Heart right ventricle (tissue), 16 donors: ENCODE results near the gene AKAP5. TPM values are rescaled to one million over a fixed set of nuclear protein-coding genes. Genes with fewer than 3 reads are reported as not detected.

Experiments used
- ATAC-seq, 8 donors: fragments of 200-7000 bp; cut with Tn5 transposase; one replicate each; pipeline ENCODE4 v1.9.1; 2020; ENCODE audit warnings: mild to moderate bottlenecking in 8 of 8, moderate library complexity in 8 of 8, moderate number of reproducible peaks in 1 of 8
- DNase-seq, 2 donors: peaks; one replicate each; pipeline ENCODE4 v3.0.0-alpha.2; 2020
- H3K27ac ChIP-seq, 10 donors: fragments of 200-600 bp; sonication (generic) in 2 of 10; one replicate each; pipeline versions ENCODE4 v1.5.0 to v1.8.0; 2020 to 2022; ENCODE audit warnings: mild to moderate bottlenecking in 3 of 10
- H3K27me3 ChIP-seq, 7 donors: fragments of 200-600 bp; one replicate each; pipeline ENCODE4 v1.8.0; 2021 to 2022; ENCODE audit warnings: mild to moderate bottlenecking in 2 of 7
- H3K36me3 ChIP-seq, 9 donors: fragments of 200-600 bp; sonication (generic) in 1 of 9; one replicate each; pipeline versions ENCODE4 v1.5.0 to v1.8.0; 2020 to 2022; ENCODE audit warnings: mild to moderate bottlenecking in 2 of 9
- H3K4me1 ChIP-seq, 9 donors: fragments of 200-600 bp; sonication (generic) in 1 of 9; one replicate each; pipeline versions ENCODE4 v1.5.0 to v1.8.0; 2020 to 2022; ENCODE audit warnings: mild to moderate bottlenecking in 4 of 9
- H3K4me3 ChIP-seq, 10 donors: fragments of 200-600 bp; sonication (generic) in 2 of 10; one replicate each; pipeline versions ENCODE4 v1.5.0 to v1.8.0; 2020 to 2022; ENCODE audit warnings: mild to moderate bottlenecking in 7 of 10, moderate library complexity in 2 of 10
- H3K9me3 ChIP-seq, 11 donors: fragments of 200-600 bp in 10 of 11; sonication (generic) in 2 of 11; one replicate each; pipeline versions ENCODE4 v1.5.0 to v1.8.0; 2013 to 2022; ENCODE audit warnings: mild to moderate bottlenecking in 2 of 11, control low read depth in 1 of 11, moderate library complexity in 1 of 11
- WGBS, 2 donors: extraction: QIAGEN DNeasy Blood & Tissue Kit; methylation state at CpG; one replicate each; pipeline ENCODE4 v1.1.7; 2013; ENCODE audit warnings: inconsistent platforms in 1 of 2; 5-methylcytosine and 5-hydroxymethylcytosine counted together
- intact Hi-C, 10 donors: fragments of 100-400 bp; cut with DNase I; formaldehyde crosslinking; loops; one replicate each; pipeline versions ENCODE4 v1.11.1 to v1.14.2; 2022
- polyA plus RNA-seq, 2 donors: library from polyadenylated mRNA; stranded (reverse); fragments of 200-250 nt; gene quantifications; one replicate each; pipeline ENCODE4 v1.2.3, GENCODE V29; 2013
- total RNA-seq, 10 donors: library from RNA; stranded (reverse); fragmentation: NEBNext Ultra II Directional in 3 of 10; extraction: Animal tissue kit (Norgen Biotek cat#: 25700) in 3 of 10; gene quantifications; one replicate each; pipeline versions ENCODE4 v1.2.1 to v1.2.4, GENCODE V29; 2021 to 2023
- TF ChIP-seq, protein P1 (sequence below), 9 donors: fragments of 200-600 bp; sonication (generic) in 2 of 9; IDR thresholded peaks; one replicate each; pipeline versions ENCODE4 v1.5.0 to v1.8.0; 2021 to 2022; ENCODE audit warnings: antibody characterized with exemption in 9 of 9, mild to moderate bottlenecking in 5 of 9, moderate library complexity in 1 of 9
- donor health status: Arrhythmogenic right ventricular cardiomyopathy.
- donor health status: ischemic (EF 13 %, LVEDD 7.1; RV severe dilation, severe dysfunction).
- donor health status: healthy with polysubstance abuse.
- donor health status: DM: no; HTN: yes; CAD: no.
- donor health status: DM: no; HTN: no; CAD: no.
- donor health status: ischemic (EF 25% LVEDD 6.9; RV normal size, moderate dysfunction).
- donor health status: ischemic (EF 25% LVEDD 5.7; RV mildly dilated, moderate dysfunction).
- donor health status: healthy.
- donor health status: DM: yes; HTN: yes; CAD: no.
- donor health status: Ischemic cardiomyopathy.
- donor health status: ischemic (EF 35%, LVEDD 5.7; RV mildly dilated, moderate dysfunction).
- donor health status: nonischemic (EF 11% LVEDD 7.7; RV severe dilation, severe dysfunction).
- donor health status: DM: yes; HTN: yes; CAD: no.
- donor health status: PGD.
- donor health status: ischemic (EF 29% LVEDD 5.4; RV normal size, mild dysfunction).
- donor health status: nonischemic (EF 23%, LVEDD 6.1; RV moderate dilation, normal function).

Gene AKAP5
- total and polyA plus RNA-seq, 12 donors = 0.07 to 0.51 (median 0.17) TPM

DNA sequence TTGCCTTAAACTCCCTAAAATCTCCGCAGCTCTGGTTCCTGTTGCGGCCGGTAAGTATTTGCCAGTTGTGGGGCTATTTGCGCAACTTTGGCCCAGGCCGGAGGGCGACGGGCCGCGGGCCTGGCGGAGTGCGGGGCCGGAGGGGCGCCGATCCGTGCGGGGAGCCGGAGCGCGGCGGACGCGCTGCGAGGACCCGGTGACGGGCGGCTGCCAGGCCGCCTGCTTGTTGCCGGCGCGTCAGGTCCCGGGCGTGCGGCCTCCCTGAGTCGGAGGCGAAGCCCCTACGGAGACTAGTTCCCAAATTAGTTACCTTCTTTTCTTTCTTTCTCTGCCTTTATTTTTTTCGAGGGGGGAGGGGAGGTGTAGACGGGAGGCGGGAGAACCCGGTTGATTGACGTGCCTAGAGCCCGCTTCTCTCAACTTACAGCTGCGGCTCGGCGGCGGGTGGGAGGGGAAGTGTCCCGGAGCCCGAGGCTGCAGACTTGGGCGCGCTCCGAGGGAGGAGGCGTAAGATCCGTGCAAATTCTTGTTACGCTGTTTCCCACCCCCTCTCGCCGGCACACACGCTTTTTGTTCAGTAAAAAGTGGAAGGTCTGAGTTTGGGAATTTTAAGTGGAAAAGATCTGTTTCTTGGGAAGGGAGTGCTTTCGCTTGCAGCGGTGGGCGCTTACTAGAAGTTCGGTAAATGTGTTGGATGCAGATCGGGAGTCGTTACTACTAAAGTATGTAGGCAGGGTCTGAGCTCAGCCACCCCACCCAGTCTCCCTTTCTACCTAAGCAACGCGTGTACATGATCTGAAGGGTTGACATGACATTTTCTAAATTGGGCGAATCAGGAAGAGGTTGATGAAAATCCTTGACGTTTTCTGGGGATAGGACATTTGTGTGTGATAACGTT lies 39.8 kb downstream of the AKAP5 start:
- Histone ChIP-seq H3K4me1 (peaks cover 10 to 72% (median 69%) of the 10 kb centered on the region in 9 donors), H3K36me3 (no peaks in the 10 kb centered on the region), H3K27me3 (no peaks in the 10 kb centered on the region), H3K4me3 (peak overlapping the region; percentile 66 to 97 (median 79)), H3K27ac (peak overlapping the region; percentile 97 to 100 (median 99)), H3K9me3 (no peaks in the 10 kb centered on the region)
- TF ChIP-seq, protein P1, sequence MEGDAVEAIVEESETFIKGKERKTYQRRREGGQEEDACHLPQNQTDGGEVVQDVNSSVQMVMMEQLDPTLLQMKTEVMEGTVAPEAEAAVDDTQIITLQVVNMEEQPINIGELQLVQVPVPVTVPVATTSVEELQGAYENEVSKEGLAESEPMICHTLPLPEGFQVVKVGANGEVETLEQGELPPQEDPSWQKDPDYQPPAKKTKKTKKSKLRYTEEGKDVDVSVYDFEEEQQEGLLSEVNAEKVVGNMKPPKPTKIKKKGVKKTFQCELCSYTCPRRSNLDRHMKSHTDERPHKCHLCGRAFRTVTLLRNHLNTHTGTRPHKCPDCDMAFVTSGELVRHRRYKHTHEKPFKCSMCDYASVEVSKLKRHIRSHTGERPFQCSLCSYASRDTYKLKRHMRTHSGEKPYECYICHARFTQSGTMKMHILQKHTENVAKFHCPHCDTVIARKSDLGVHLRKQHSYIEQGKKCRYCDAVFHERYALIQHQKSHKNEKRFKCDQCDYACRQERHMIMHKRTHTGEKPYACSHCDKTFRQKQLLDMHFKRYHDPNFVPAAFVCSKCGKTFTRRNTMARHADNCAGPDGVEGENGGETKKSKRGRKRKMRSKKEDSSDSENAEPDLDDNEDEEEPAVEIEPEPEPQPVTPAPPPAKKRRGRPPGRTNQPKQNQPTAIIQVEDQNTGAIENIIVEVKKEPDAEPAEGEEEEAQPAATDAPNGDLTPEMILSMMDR (IDR thresholded peaks at IDR 0.05) = no peak
- ATAC-seq (peak; percentile 45 to 76 (median 68)), DNase-seq (peak; percentile 89 to 93)
- intact Hi-C loops = loop anchor here in 1 of 10 donors (10.0 kb wide), 1 partner anchor 160 kb away; no protein-coding TSS in a partner anchor
- WGBS, 2 donors = 0 to 1% methylated on average over 65 to 68 of the region's 68 CpGs

DNA sequence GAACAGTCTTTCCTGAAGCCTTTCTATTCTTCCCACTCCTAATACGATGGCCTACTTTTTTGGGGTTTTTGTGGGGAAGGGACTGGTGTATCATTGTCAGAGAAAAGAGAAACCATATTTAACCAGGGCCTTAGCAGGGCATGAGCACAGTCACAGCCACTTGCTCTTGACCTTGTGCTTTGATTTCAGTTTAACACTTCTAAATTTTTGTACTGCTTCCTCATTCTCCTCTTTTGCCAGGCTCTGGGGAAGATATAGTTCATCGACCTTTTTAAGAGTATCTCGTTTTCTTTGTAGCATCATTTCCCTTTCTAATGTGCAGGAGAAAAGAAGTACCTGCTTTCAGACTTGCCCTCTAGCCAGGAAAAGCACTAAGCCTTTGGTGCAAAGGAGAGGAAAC lies 41.4 kb downstream of the AKAP5 start:
- WGBS, 2 donors = 26 to 36% methylated on average over 3 of the region's 3 CpGs
- peak overlapping the region in 8 of 10 donors; percentile 66 to 97 (median 79) for H3K4me3 ChIP-seq
- TF ChIP-seq, protein P1 (IDR thresholded peaks at IDR 0.05) = no peak
- H3K27ac ChIP-seq = peak overlapping the region in 8 of 10 donors; percentile 23 to 100 (median 99)
- ATAC-seq = no peak
- intact Hi-C loops = loop anchor here in 1 of 10 donors (10.0 kb wide), 1 partner anchor 162 kb away; no protein-coding TSS in a partner anchor
- no peak for DNase-seq
- H3K36me3 ChIP-seq = no peaks in the 10 kb centered on the region
- no peaks in the 10 kb centered on the region for H3K27me3 ChIP-seq
- no peaks in the 10 kb centered on the region for H3K9me3 ChIP-seq
- H3K4me1 ChIP-seq = peaks cover 8 to 72% (median 69%) of the 10 kb centered on the region in 9 donors

DNA sequence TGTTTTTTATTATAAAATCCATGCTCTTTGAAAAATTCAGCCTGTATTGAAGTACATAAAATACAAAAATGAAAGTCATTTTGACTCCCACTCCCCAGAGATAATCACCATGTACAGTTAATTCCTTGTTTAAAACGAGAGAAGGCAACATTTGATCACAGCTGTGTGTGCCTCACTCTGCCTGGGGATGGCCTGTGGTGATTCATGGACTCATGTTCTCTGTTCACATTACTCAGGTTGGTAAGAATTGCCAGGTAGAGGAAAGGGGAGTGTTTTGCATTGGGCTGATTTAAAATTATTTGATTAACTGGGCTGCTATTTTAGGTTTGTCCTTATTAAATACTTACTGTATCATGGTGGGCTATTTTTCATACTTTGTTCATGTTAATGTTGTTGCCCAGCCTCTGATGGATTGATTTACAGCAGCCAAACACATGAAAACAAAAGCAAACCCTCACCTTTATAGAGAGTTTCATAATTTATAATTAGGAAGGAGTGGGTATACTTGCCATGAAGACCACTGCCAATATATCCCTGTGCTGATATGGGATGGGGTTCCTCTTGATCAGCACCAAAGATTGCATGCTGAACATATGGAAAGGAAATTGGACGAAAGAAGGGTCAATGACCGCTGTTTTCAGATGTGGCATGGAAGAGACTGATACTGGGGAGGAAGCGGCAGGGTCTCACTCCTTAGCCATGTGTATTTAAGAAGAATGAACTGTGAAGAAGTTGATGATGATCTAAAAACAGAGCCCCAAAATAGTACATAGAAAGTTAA lies 42.3 kb downstream of the AKAP5 start:
- Histone ChIP-seq H3K4me3 (peak overlapping the region in 2 of 10 donors; percentile 67 to 80), H3K36me3 (no peaks in the 10 kb centered on the region), H3K4me1 (peaks cover 9 to 72% (median 69%) of the 10 kb centered on the region in 9 donors), H3K9me3 (no peaks in the 10 kb centered on the region), H3K27me3 (no peaks in the 10 kb centered on the region), H3K27ac (peak overlapping the region in 6 of 10 donors; percentile 2 to 100 (median 98))
- ATAC-seq (no peak), DNase-seq (no peak)
- 67 to 71% methylated on average over 4 of the region's 4 CpGs for WGBS, 2 donors
- intact Hi-C loops = loop anchor here in 1 of 10 donors (10.0 kb wide), 1 partner anchor 163 kb away; no protein-coding TSS in a partner anchor
- TF ChIP-seq, protein P1 (IDR thresholded peaks at IDR 0.05) = no peak

DNA sequence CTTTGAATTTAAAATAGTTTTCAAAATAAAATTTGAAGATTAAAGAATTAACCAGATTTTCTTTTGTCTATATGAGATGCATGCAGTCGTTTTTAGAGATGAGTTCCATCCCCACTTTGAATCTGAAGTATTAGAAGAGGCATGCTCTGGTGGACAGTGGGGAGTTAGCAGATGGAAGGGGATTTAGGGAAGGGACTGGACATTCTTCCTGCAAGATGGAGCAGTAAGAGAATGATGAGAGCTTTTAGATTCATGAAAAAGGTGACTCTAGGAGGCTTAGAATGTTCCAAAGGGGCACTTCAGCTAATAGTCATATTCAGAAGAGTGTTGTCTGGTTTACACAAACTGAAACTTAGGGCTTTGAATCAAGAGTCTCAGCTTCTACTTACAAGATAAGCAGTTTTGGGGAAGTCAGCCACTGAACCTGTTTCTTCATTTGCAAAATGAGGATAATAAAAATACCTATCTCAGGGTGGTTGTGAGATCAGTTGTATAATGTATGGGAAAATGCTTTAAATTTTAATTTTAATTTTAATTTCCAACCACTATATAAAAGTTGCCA lies 43.0 kb downstream of the AKAP5 start:
- H3K4me1 ChIP-seq = peaks cover 9 to 77% (median 73%) of the 10 kb centered on the region in 9 donors
- peak overlapping the region in 1 of 10 donors; percentile 100 for H3K27ac ChIP-seq
- TF ChIP-seq, protein P1 (IDR thresholded peaks at IDR 0.05) = no peak
- DNase-seq = no peak
- WGBS, 2 donors = 23 to 27% methylated on average over 1 of the region's 1 CpG
- intact Hi-C loops = loop anchor here in 1 of 10 donors (10.0 kb wide), 1 partner anchor 163 kb away; no protein-coding TSS in a partner anchor
- no peaks in the 10 kb centered on the region for H3K36me3 ChIP-seq
- no peak for ATAC-seq
- H3K27me3 ChIP-seq = no peaks in the 10 kb centered on the region
- no peak overlapping the region for H3K4me3 ChIP-seq
- H3K9me3 ChIP-seq = no peaks in the 10 kb centered on the region
